Sigmoid colon (tissue), 4 donors: ENCODE results near the gene PKP1.

Experiments used
- POLR2AphosphoS5 ChIP-seq, 4 donors: sonication (generic); formaldehyde crosslinking; IDR thresholded peaks; one replicate each; pipeline ENCODE4 v1.6.1; 2017; ENCODE audit warnings: antibody characterized with exemption in 4 of 4
- TF ChIP-seq, protein P1 (sequence below), 4 experiments: fragments of 450-650 bp in 3 of 4; fragments of 200-600 bp in 1 of 4; IDR thresholded peaks; one replicate each; pipeline ENCODE4 v1.5.1; 2016 to 2019; ENCODE audit warnings: antibody characterized with exemption in 4 of 4, mild to moderate bottlenecking in 3 of 4, moderate library complexity in 2 of 4

DNA sequence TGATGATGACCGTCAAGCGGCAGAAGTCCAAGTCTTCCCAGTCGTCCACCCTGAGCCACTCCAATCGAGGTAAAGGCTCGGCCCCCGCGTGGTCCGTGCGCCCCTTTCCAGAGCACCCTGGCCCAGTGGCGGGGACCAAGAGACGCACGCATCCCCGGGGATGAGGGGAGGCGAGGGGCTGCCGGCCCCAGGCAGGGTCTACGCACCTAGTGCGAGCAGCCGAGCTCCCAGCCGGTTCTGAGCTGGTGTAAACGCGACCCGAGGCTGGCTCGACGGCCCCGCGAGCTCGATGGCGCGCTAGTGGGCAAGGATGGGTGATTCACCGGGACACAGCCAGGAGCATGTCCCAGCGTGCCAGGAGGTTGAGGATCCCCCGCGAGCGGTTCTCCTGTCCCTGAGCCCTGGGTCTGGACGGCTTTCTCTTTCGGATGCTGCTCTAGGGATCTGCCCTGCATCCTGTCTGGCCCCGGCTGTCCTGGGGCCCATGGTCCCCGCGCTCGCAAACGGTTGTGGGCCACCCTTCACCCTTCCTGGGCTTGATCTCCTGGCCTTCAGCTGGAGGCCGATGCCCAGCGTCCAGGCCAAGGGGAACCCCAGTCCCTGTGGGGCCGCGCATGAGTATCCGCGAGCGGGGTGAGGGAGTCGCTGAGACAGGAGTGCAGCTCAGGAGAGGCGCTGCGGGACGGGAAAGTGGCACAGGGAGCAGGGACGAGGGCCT is 689 bp downstream of the PKP1 start:
- TF ChIP-seq, protein P1, sequence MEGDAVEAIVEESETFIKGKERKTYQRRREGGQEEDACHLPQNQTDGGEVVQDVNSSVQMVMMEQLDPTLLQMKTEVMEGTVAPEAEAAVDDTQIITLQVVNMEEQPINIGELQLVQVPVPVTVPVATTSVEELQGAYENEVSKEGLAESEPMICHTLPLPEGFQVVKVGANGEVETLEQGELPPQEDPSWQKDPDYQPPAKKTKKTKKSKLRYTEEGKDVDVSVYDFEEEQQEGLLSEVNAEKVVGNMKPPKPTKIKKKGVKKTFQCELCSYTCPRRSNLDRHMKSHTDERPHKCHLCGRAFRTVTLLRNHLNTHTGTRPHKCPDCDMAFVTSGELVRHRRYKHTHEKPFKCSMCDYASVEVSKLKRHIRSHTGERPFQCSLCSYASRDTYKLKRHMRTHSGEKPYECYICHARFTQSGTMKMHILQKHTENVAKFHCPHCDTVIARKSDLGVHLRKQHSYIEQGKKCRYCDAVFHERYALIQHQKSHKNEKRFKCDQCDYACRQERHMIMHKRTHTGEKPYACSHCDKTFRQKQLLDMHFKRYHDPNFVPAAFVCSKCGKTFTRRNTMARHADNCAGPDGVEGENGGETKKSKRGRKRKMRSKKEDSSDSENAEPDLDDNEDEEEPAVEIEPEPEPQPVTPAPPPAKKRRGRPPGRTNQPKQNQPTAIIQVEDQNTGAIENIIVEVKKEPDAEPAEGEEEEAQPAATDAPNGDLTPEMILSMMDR (IDR thresholded peaks at IDR 0.05): no peak
- no peak for TF ChIP-seq POLR2AphosphoS5 (IDR thresholded peaks at IDR 0.05)
